ENCODE data around the gene LENG1.

The LENG1 gene

GRCh38 chr19:54127688-54128440 is 31.7 kb downstream of the LENG1 start:
- DNase-seq (ENCODE audit: extremely low read depth, low read depth): no peak
- no peak for TF ChIP-seq CTCF (IDR thresholded peaks at IDR 0.05; ENCODE audit: low read depth, low read length)

- no peak for DNase-seq (ENCODE audit: extremely low read depth, low read depth)
- no peak for TF ChIP-seq CTCF (IDR thresholded peaks at IDR 0.05; ENCODE audit: low read depth, low read length)
Measured at GRCh38 chr19:54125713-54126112, 33.8 kb downstream of the LENG1 start.

GRCh38 chr19:54124393-54124792 is 35.1 kb downstream of the LENG1 start:
- TF ChIP-seq CTCF (IDR thresholded peaks at IDR 0.05; ENCODE audit: low read depth, low read length): no peak
- no peak for DNase-seq (ENCODE audit: extremely low read depth, low read depth)

GRCh38 chr19:54123682-54124081 is 35.8 kb downstream of the LENG1 start:
- TF ChIP-seq CTCF (IDR thresholded peaks at IDR 0.05; ENCODE audit: low read depth, low read length): no peak
- no peak for DNase-seq (ENCODE audit: extremely low read depth, low read depth)

GRCh38 chr19:54121259-54121658 is 38.3 kb downstream of the LENG1 start:
- no peak for DNase-seq (ENCODE audit: extremely low read depth, low read depth)
- no peak for TF ChIP-seq CTCF (IDR thresholded peaks at IDR 0.05; ENCODE audit: low read depth, low read length)

- DNase-seq (ENCODE audit: extremely low read depth, low read depth): peak; percentile 88
- no peak for TF ChIP-seq CTCF (IDR thresholded peaks at IDR 0.05; ENCODE audit: low read depth, low read length)
Measured at GRCh38 chr19:54115109-54116063, 44.1 kb downstream of the LENG1 start, which contains the start of the genes PRPF31 and TFPT. PRPF31 (plus strand) TSS chr19:54115754; CDS start chr19:54118279, 2,525 bp downstream. TFPT (minus strand) TSS chr19:54115657; CDS start chr19:54115269, 388 bp downstream.
